Loucy (cell line): ENCODE data around the gene NEUROG3.

ENCODE experiments used
- H2AFZ ChIP-seq: fragments of 200-600 bp; sonication (generic); 2 replicates; pipeline ENCODE4 v1.6.0; 2016; ENCODE audit warnings: antibody characterized with exemption, mild to moderate bottlenecking, low read length, moderate library complexity
- H3F3A ChIP-seq: fragments of 200-600 bp; 2 replicates; pipeline ENCODE4 v1.6.0; 2016; ENCODE audit warnings: antibody characterized with exemption, low read depth, mild to moderate bottlenecking
- H3K27me3 ChIP-seq: fragments of 200-600 bp; sonication (generic); 2 replicates; pipeline ENCODE4 v1.6.1; 2014; ENCODE audit warnings: low read length, mild to moderate bottlenecking; ENCODE audit not compliant: insufficient read depth, poor library complexity, severe bottlenecking
- H3K36me3 ChIP-seq: fragments of 200-600 bp; sonication (generic); 2 replicates; pipeline ENCODE4 v1.6.1; 2016; ENCODE audit warnings: low read length; ENCODE audit not compliant: insufficient read depth
- H3K4me1 ChIP-seq: fragments of 200-600 bp; sonication (generic); 2 replicates; pipeline ENCODE4 v1.5.1; 2014; ENCODE audit warnings: low read length, mild to moderate bottlenecking; ENCODE audit not compliant: insufficient read depth, poor library complexity, severe bottlenecking
- H3K4me2 ChIP-seq: fragments of 200-600 bp; sonication (generic); 2 replicates; pipeline ENCODE4 v1.6.0; 2014; ENCODE audit warnings: antibody characterized with exemption, low read length, low read depth, mild to moderate bottlenecking; ENCODE audit not compliant: poor library complexity, severe bottlenecking
- H3K4me3 ChIP-seq: fragments of 200-600 bp; sonication (generic); 2 replicates; pipeline ENCODE4 v1.5.1; 2014; ENCODE audit warnings: low read length, mild to moderate bottlenecking, mixed read lengths; ENCODE audit not compliant: poor library complexity, severe bottlenecking
- H3K79me2 ChIP-seq: fragments of 200-600 bp; sonication (generic); 2 replicates; pipeline ENCODE4 v1.6.1; 2014; ENCODE audit warnings: low read length; ENCODE audit not compliant: insufficient read depth
- H3K9ac ChIP-seq: fragments of 200-600 bp; sonication (generic); 2 replicates; pipeline ENCODE4 v1.6.0; 2014; ENCODE audit warnings: mild to moderate bottlenecking, low read depth, low read length, moderate library complexity; ENCODE audit not compliant: poor library complexity, severe bottlenecking
- H3K9me2 ChIP-seq: fragments of 200-600 bp; sonication (generic); replicated peaks from 2 replicates; pipeline ENCODE4 v1.6.1; 2016; ENCODE audit warnings: low read depth, low read length, mixed read lengths
- H3K9me3 ChIP-seq: fragments of 200-600 bp; sonication (generic); 2 replicates; pipeline ENCODE4 v1.6.1; 2014; ENCODE audit warnings: mild to moderate bottlenecking, antibody characterized with exemption, low read length, low read depth; ENCODE audit not compliant: insufficient read depth
- H4K20me1 ChIP-seq: fragments of 200-600 bp; sonication (generic); 2 replicates; pipeline ENCODE4 v1.6.0; 2014; ENCODE audit warnings: antibody characterized with exemption, low read length, mild to moderate bottlenecking; ENCODE audit not compliant: insufficient read depth, poor library complexity, severe bottlenecking
- EZH2phosphoT487 ChIP-seq: fragments of 200-600 bp; IDR thresholded peaks from 2 replicates; pipeline ENCODE4 v1.6.1; 2018; ENCODE audit warnings: antibody characterized with exemption, mild to moderate bottlenecking, moderate library complexity, borderline replicate concordance
- TF ChIP-seq, protein P1 (sequence below): fragments of 200-600 bp; sonication (generic); conservative IDR thresholded peaks from 2 replicates; pipeline ENCODE4 v1.5.1; 2014; ENCODE audit warnings: mild to moderate bottlenecking, antibody characterized with exemption, low read length

The NEUROG3 gene

DNA sequence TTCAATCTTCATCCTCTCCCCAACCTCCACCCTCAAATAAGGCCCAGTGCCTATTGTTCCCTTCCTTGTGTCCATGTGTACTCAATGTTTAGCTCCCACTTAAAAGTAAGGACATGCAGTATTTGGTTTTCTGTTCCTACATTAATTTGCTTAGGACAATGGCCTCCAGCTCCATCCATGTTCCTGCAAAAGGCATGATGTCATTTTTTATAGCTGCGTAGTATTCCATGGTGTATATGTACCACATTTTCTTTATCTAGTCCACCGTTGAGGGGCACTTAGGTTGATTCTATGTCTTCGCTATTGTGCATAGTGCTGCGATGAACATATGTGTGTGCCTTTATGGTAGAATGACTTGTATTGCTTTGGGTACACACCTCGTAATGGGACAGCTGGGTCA, 7.2 kb upstream of the NEUROG3 start:
- H3K9ac ChIP-seq, result no peak overlapping the region
- no peak overlapping the region for H2AFZ ChIP-seq
- H3K27me3 ChIP-seq, result no peaks in the 10 kb centered on the region
- H4K20me1 ChIP-seq, result no peaks in the 10 kb centered on the region
- no peaks in the 10 kb centered on the region for H3K9me3 ChIP-seq
- H3K4me3 ChIP-seq, result no peak overlapping the region
- H3K4me1 ChIP-seq, result peaks cover 9% of the 10 kb centered on the region
- no peaks in the 10 kb centered on the region for H3F3A ChIP-seq
- no peaks in the 10 kb centered on the region for H3K9me2 ChIP-seq
- TF ChIP-seq EZH2phosphoT487, result no peak
- TF ChIP-seq, protein P1, sequence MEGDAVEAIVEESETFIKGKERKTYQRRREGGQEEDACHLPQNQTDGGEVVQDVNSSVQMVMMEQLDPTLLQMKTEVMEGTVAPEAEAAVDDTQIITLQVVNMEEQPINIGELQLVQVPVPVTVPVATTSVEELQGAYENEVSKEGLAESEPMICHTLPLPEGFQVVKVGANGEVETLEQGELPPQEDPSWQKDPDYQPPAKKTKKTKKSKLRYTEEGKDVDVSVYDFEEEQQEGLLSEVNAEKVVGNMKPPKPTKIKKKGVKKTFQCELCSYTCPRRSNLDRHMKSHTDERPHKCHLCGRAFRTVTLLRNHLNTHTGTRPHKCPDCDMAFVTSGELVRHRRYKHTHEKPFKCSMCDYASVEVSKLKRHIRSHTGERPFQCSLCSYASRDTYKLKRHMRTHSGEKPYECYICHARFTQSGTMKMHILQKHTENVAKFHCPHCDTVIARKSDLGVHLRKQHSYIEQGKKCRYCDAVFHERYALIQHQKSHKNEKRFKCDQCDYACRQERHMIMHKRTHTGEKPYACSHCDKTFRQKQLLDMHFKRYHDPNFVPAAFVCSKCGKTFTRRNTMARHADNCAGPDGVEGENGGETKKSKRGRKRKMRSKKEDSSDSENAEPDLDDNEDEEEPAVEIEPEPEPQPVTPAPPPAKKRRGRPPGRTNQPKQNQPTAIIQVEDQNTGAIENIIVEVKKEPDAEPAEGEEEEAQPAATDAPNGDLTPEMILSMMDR, result no peak
- H3K36me3 ChIP-seq, result no peaks in the 10 kb centered on the region
- H3K4me2 ChIP-seq, result no peak overlapping the region
- no peaks in the 10 kb centered on the region for H3K79me2 ChIP-seq

DNA sequence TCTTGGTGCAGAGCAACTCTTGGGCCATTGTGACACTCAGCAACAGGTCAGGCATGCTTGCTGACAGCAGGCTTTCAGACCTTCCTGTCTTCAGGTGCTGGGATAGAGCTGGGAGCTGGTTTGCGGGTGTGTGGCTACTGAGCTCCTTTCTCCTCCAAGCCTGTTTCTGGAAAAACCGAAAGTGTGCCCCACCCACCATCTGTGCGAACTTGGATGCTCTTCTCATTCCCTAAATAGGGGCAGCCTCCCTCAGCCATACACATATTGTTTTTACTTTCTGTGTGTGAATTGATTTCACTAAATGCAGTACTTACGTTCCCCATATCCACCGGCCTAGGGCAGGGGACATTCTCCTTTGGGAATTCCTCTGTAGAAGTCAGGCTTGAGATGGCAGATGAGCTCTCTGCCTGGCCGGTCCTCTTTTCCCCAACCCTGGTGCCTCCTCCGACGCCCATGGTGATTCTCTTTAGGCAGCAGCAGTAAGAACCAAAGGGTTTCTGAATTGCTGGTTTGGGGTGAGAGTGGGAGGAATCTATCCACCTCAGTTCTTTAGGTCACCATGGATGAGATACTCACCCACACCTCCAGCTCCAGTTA, 6.3 kb upstream of the NEUROG3 start:
- Histone ChIP-seq H3K27me3 (no peaks in the 10 kb centered on the region), H4K20me1 (no peaks in the 10 kb centered on the region)

DNA sequence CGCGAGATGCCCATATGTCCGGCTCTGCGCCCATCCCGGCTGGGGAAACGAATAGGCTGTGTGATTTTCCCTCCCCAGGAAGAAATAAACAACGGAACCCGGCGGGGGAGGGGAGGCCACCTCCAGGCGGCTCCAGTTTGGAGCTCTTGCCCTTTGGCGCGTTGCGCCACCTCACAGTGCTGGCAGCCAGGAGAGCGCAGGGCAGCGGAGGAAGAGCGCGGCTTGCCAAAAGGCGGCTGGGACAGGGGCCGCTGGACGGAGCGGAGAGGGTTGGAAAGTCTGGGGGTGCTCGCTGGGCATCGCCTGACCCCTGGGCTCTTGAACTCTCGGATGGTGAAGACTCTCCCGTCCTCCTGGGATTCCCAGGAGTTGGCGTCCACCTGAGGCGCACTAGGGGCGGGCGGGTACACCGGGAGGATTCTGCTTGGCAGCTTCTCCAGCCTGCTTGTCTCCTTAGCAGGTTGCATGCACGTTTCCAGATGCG, 5.3 kb upstream of the NEUROG3 start:
- H3K9ac ChIP-seq, result no peak overlapping the region
- no peaks in the 10 kb centered on the region for H3K79me2 ChIP-seq
- no peaks in the 10 kb centered on the region for H3K36me3 ChIP-seq
- H3K4me3 ChIP-seq, result no peak overlapping the region
- no peaks in the 10 kb centered on the region for H4K20me1 ChIP-seq
- H3K9me2 ChIP-seq, result no peaks in the 10 kb centered on the region
- no peaks in the 10 kb centered on the region for H3F3A ChIP-seq
- TF ChIP-seq, protein P1, result no peak
- no peak for TF ChIP-seq EZH2phosphoT487
- H3K9me3 ChIP-seq, result no peaks in the 10 kb centered on the region
- H2AFZ ChIP-seq, result no peak overlapping the region
- peaks cover 22% of the 10 kb centered on the region for H3K4me1 ChIP-seq
- no peaks in the 10 kb centered on the region for H3K27me3 ChIP-seq
- H3K4me2 ChIP-seq, result no peak overlapping the region

More for the DNA sequence above, 6.3 kb upstream of the NEUROG3 start:
- Histone ChIP-seq H3K36me3 (no peaks in the 10 kb centered on the region), H3K9me3 (no peaks in the 10 kb centered on the region), H3K9me2 (no peaks in the 10 kb centered on the region), H3K4me2 (no peak overlapping the region), H3K79me2 (no peaks in the 10 kb centered on the region), H3K9ac (no peak overlapping the region), H3K4me1 (peaks cover 12% of the 10 kb centered on the region), H3F3A (no peaks in the 10 kb centered on the region), H2AFZ (no peak overlapping the region), H3K4me3 (no peak overlapping the region)
- TF ChIP-seq, protein P1, result no peak
- TF ChIP-seq EZH2phosphoT487, result no peak
